ENCODE results near the gene GTF2H3. TPM values are rescaled to one million over a fixed set of nuclear protein-coding genes. Genes with fewer than 3 reads are reported as not detected.

Gene GTF2H3
- total and polyA plus RNA-seq, 10 of the 15 experiments (the other 5 are each of a cell fraction or from before 2014, with no cell fraction given): 20.6 to 62.9 (median 34.7) TPM

- TF ChIP-seq EP300 (IDR thresholded peaks at IDR 0.05; ENCODE audit: borderline replicate concordance in 1 of 2, control insufficient read depth in 1 of 2, low read depth in 2 of 2, low read length in 2 of 2): no peak
- TF ChIP-seq PRDM15 (CRISPR knock-in tag; IDR thresholded peaks at IDR 0.05): no peak; the same call in 1 of the 2 replicates
- peak; percentile 76 for TF ChIP-seq MEF2A (IDR thresholded peaks at IDR 0.05; ENCODE audit: insufficient read depth, low read depth, low read length)
- no peak for TF ChIP-seq WRNIP1 (IDR thresholded peaks at IDR 0.05; ENCODE audit: borderline replicate concordance, low read depth, low read length)
- TF ChIP-seq BHLHE40 (IDR thresholded peaks at IDR 0.05; ENCODE audit: borderline replicate concordance in 1 of 2, low read depth in 2 of 2, low read length in 1 of 2): peak; percentile 54 to 82; a peak in 3 of 4 replicates
- peak; percentile 92 for TF ChIP-seq YY1 (IDR thresholded peaks at IDR 0.05; ENCODE audit: low read depth, low read length)
- peak; percentile 77 for TF ChIP-seq NR2C1 (IDR thresholded peaks at IDR 0.05)
- TF ChIP-seq ZSCAN29 (IDR thresholded peaks at IDR 0.05): peak; percentile 20; the same call in 1 of the 2 replicates
- TF ChIP-seq ATF7 (IDR thresholded peaks at IDR 0.05; ENCODE audit: low read depth): no peak
- 0 out of 2 replicates have a peak, but pooled peaks have one; percentile 8 for TF ChIP-seq ZBTB4 (CRISPR knock-in tag; IDR thresholded peaks at IDR 0.05)
- TF ChIP-seq HDGF (IDR thresholded peaks at IDR 0.05): no peak
- peak; percentile 98 for TF ChIP-seq ZNF207 (IDR thresholded peaks at IDR 0.05; ENCODE audit: borderline replicate concordance)
- TF ChIP-seq SMAD1 (IDR thresholded peaks at IDR 0.05; ENCODE audit: low read depth, partially characterized antibody): no peak
- no peak for TF ChIP-seq ZNF274 (IDR thresholded peaks at IDR 0.05; ENCODE audit: insufficient read depth, insufficient read length)
- no peak for TF ChIP-seq JUNB (IDR thresholded peaks at IDR 0.05)
- TF ChIP-seq RUNX3 (IDR thresholded peaks at IDR 0.05; ENCODE audit: low read length): peak; percentile 70
- peak in 1 of 2 experiments; percentile 79; a peak in 2 of 4 replicates for TF ChIP-seq ETV6 (conservative IDR thresholded peaks at IDR 0.05 in 1 of 2, IDR thresholded peaks at IDR 0.05 in 1 of 2; ENCODE audit: borderline replicate concordance in 1 of 2, low read depth in 1 of 2)
- TF ChIP-seq RAD21 (IDR thresholded peaks at IDR 0.05; ENCODE audit: insufficient read depth, low read depth, low read length): peak; percentile 43
- TF ChIP-seq MXI1 (IDR thresholded peaks at IDR 0.05; ENCODE audit: low read depth, low read length): peak; percentile 93
- TF ChIP-seq MYB (IDR thresholded peaks at IDR 0.05; ENCODE audit: borderline replicate concordance, low read depth, low read length): no peak
Observed at GRCh38 chr12:123601602-123602489, 31.8 kb upstream of the GTF2H3 start, which contains the start of gene DDX55 (continued).
